Measurements from ENCODE around the gene ACAD11.
"Not testable (repeated sequence)": the region's sequence is repeated elsewhere in the genome, so short reads cannot be mapped to it uniquely, and the experiment has no call there.

The ACAD11 gene

DNA sequence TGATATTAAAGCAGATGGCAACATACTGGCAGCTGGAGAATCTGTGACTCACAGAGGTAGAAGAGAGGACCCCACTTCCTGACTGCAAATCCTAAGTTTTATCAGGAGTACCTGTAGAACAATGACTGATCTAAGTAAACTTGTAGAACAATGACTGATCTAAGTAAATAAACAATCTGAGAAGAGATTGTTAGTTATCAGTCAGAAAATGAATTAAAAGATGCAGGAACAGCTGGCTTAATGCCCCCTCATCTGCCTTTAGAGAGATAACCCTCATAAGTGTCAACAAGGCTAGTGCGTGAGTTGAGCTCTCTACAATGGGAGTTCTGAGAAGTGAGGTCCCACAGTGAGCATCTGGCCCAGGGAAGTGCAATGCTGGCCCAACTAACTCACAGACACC is 14.6 kb downstream of the ACAD11 start:
- no peak for DNase-seq (ENCODE audit: low spot score)

DNA sequence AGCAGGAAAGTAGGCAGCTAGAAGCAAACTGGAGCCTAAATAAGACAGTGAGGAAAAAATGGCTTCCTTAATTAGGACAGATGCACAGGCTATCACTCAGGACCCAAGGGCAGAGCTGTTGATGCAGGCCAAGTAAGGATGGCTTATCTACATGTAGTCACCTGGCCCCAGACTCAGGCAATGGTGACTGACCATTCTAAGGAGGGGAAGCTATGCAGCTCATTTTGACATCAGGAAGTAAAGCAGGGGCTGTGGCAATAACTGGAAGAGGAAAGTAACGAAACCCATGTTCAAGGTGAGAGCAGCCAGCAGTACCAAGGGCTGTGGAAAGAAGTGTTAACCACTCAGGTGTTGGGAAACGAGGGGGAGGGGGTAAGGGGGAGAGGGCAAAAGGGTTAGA is 16.2 kb downstream of the ACAD11 start:
- DNase-seq (ENCODE audit: low spot score), result no peak

DNA sequence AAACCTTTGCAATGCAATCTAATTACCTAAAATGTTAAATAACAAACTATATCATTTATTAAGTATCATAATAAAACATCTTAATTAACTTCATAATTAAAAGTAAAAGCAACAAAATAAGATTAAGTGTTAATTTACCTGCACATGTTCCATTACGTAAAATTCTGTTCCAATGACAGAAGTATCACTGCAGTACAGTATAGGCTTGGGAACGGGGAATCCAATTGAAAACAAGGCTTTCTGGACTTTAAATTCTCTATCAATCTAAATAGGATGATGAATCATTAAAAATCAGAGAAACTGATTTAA is 17.1 kb downstream of the ACAD11 start:
- no peak for DNase-seq (ENCODE audit: low spot score)

DNA sequence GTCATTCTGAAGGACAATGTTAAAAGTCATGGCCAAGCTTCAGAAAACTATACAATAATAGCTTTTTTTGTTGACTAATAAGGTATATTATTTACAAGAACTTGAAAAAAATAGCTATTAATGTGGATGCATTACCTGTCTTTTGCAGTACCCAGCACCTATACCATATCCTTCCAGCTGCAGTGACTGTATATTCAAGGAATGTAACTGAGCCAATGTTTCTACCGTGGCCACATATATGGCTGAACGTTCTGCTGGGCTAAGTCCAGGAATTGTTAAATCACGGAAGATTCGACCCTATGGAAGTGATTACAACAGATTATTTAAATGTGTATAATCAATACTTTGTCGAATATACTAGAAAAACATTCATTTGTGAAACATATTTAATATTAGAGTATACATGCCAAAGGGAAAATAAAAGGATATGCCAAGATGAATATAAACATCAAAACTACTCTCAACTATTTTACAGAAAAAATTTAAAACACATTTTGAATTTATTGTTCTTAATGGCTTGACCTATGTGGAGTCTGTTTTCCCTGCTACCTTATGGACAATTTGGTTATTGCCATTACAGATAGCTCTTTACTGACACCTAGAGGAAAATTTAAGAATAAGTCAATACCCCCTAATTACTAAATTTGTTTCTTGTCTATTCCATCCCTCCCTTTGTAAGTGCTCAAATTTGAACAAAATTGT is 17.6 kb downstream of the ACAD11 start:
- peak; percentile 8 for DNase-seq (ENCODE audit: low spot score)

DNA sequence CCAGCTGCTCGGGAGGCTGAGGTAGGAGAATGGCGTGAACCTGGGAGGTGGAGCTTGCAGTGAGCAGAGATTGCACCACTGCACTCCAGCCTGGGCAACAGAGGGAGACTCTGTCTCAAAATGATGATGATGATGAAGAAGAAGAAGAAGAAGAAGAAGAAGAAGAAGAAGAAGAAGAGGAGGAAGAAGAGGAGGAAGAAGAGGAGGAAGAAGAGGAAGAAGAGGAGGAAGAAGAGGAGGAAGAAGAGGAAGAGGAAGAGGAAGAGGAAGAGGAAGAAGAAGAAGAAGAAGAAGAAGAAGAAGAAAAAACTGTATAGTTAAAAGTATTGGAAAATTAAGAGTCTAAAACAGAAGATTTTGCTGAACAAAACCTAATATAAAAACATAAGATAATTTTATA is 18.2 kb downstream of the ACAD11 start:
- not testable (repeated sequence) for DNase-seq (ENCODE audit: low spot score)

DNA sequence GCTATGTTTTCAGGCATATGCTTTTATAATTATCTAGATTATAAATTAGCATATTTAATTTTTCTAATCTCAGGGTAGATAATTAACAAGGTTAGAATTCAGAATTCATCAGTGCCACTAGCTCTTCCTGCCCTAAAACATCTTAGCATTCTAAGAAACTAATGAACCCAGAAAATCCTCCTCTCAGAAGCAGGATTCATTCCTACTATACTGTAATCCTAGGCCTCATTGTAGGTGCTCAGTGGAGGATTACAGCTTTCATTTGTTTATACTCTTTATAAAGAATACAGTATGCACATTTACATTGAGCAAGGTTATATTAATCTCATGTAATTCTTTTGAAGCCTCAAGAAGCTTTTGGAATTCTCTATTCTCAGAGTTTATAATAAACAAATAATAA is 20.9 kb downstream of the ACAD11 start:
- DNase-seq (ENCODE audit: low spot score), result no peak

DNA sequence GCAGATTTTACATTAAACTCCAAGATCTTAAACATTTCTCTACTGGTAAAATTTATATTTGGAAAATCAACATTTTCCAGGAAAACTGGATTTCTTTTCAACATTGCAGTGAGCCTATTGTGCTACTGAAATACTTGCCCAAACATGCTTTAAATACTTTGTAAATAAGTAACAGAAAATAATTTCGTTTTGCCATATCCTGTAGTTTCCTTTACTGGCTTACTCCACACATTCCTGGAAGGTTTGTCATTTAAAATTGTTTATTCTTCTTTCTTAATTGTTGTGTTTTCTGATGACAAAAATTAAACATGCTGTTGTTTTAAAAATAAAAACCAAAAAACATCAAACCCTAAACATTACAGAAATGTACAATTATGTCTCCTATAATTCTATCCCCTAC is 22.0 kb downstream of the ACAD11 start:
- no peak for DNase-seq (ENCODE audit: low spot score)

DNA sequence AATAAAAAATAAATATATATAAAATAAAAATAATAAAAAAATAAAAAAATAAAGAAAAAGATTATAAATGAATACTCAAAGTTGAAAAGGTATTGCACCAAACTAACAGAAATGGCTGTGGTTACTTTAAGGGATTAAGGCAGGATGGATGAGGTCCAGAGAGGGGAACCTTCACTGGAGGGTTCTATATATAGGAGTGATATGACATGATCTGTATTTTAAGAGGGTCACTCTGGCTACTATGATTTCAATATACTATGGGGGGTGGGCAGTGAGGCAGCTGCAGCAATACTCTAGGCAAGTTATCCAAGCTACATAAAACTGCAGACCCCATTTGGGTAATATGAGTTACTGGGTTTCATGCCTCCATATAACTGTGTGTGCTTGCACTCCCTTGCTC is 24.6 kb downstream of the ACAD11 start:
- DNase-seq (ENCODE audit: low spot score), result no peak

DNA sequence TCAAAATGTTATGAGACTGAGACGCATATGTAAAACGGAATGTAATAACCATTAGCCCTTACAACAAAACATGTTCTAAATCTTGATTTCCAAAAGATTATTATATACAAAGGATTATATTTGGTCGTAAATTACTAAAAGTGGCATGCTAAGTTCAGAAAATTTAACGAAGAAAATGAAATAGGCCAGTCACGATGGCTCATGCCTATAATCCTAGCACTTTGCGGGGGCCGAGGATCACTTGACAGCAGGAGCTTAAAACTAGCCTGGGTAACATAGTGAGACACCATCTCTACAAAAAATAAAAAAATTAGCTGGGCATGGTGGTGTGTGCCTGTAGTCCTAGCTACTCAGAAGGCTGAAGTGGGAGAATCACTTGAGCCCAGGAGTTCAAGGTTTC is 29.0 kb downstream of the ACAD11 start:
- no peak for DNase-seq (ENCODE audit: low spot score)

DNA sequence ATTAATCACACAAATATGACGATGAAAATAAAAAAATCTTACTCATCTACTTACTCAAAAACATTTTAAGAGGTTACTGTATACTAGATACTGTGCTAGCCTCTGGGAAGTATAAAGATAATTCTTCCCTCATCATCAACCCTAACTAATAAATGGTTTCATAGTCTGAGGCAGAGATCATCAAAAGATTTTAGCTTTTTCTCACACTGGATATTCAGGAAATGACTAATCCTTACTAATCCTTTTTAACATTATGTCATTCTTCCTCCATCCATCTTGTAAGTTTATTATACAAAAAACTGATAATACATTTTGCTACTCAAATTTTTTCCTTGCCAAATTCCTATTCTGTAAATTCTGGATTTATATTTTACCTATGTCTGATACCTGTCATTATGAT is 29.7 kb downstream of the ACAD11 start:
- DNase-seq (ENCODE audit: low spot score), result no peak

DNA sequence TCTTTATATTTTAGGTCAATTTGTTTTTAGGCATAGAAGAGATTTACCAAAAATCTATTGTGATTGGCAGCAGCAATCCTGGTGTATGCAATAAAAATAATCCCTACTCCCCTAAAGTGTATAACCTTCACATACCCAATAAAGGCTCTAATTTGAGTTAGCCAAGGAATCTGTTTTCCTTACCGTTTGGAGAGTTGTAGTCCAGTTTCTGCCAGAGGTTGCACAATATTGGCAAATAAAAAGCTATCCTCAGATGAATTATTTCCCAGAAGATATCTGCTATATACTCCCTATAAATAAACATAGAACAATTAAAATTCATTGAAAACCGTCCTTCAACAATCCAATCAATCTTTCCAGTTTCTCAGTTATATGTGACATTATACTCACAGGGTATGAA is 31.5 kb downstream of the ACAD11 start:
- no peak for DNase-seq (ENCODE audit: low spot score)

DNA sequence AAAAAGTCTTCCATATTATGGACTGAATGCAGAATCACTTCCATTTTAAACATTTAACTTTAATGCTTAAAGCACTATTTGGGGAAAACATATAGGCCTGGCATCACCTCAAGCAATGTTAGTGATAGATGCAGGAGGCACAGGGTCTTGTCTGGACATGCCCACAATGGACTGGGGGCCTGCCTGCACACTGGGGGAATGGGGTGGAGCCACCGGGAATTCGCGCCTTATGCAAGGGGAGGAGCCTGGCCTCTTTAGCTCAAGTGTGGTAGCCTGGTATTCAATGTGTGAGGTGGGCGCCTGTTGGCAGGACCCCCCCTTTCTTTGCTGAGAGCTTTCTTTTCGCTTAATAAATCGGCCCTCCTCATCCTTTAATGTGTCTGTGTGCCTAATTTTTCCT is 32.7 kb downstream of the ACAD11 start:
- DNase-seq (ENCODE audit: low spot score), result no peak

DNA sequence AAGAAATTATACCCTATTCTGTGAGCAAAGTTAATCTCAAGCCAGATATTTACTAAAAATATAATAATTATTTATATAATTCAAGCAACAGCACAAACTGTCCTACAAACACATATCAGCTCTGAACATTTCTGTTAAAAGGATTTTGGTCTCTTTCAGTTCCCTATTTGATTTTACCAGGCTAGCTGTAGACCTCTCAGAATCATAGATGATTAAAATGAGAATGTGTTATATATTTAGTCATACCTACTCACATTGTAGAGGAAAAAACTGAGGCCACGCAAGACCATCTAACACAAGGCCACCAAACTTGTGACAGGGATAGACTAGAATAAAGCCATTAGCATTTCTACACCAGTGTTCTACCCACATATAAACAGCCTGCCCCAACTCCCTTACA is 34.0 kb downstream of the ACAD11 start:
- no peak for DNase-seq (ENCODE audit: low spot score)

DNA sequence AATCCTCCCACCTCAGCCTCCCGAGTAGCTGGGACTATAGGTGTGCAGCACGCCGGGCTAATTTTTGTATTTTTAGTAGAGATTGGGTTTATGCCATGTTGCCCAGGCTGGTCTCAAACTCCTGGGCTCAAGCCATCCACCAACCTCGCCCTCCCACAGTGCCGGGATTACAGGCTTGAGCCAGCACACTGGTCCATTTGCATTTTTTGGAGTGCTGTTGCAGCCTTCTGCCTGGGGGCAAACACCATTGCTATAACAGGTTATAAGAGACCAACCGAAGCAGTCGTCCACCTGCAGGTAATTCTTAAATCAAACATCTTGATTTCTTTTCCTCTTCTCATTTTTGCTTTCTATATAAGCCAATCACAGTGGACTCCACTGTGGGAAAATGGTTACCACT is 34.8 kb downstream of the ACAD11 start:
- DNase-seq (ENCODE audit: low spot score), result no peak

DNA sequence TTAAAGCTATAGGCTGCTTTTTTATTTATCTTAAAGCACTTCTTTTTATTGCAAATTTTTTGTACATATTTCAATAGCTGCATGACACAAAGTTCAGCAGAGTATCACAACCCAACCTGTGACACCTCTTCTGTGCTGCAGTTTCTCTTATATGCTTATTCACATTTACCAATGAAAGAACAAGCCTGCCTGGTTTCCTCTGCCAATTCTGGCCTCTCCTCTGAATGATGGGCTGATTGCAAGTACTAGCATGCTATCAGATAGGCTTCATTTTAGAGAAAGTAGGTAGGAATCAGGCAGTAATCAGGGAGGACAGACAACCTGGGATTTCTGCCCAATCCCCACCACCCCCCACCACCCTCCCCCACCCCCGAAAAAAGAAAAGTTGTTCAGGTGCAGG is 36.0 kb downstream of the ACAD11 start:
- DNase-seq (ENCODE audit: low spot score), result no peak

DNA sequence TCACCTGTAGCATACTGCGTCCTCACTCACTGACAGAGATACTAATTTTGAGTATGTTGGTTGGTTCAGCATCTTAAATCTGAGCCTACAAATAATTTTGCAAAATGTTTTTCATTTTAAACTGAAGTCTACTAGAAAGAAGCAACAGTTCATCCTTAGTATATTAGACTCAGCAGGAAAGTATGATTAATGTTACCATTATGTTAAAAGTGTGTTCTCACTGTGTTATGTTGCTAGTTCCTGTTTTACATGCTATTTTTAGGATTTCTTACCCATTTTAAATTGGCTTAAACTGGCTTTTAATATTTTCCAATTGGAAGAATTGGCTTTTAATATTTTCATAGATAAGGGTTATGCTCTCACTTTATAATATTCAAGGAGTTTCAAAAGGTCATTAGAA is 36.8 kb downstream of the ACAD11 start:
- no peak for DNase-seq (ENCODE audit: low spot score)

DNA sequence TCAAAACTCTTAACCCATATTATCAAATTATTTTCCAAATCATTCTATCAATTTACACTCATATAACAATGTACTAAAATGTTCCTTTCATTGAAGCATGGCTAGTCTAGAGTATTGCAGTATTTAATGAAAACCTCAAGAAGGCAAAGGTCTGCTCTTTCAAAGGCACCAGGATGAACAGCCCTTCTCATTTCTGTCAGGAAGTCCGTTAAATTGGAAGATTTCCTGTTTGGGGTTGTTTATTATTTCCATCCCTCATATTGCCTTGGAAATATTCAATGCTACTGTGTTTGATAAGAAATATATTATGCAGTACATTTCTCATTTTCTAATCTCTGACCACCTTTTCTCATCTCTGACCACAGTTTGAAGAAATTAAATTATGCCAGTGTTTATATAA is 37.5 kb downstream of the ACAD11 start:
- no peak for DNase-seq (ENCODE audit: low spot score)

DNA sequence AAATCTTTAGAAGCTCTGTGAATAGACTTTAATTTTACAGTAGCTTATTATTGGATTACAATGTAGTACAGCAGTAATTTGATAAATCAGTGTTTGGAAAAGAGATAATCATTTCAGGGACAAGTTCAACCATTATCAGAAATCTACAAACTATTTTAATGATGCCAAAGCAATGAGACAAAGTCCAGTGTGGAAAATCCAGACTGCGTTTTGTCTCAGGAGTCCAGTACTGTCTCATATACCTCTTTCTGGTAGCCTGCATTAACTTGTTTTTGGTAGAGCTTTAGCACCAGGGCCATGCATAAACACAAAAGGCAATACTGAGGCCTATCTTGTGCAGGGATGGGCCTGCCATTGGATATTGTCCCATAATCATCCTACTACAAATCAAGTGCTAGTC is 42.8 kb downstream of the ACAD11 start:
- DNase-seq (ENCODE audit: low spot score), result no peak

DNA sequence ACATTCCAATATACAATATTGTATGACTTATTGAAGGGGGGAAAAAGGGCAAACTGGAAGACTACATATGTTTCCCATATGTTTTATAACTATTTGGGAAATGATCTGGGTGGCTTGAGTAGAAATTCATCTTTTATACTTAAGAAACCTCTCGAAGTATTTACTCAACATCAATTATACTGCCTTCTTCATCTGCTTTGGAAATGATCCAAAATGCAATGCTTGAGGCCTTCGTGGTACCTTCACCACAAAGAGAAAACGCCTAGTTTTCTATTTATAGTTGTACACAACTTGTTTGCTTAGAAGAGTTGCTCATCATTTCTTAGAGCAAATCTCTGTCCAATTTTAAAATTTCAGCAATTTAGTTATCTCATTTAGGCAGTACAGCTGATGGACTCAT is 43.7 kb downstream of the ACAD11 start:
- no peak for DNase-seq (ENCODE audit: low spot score)

DNA sequence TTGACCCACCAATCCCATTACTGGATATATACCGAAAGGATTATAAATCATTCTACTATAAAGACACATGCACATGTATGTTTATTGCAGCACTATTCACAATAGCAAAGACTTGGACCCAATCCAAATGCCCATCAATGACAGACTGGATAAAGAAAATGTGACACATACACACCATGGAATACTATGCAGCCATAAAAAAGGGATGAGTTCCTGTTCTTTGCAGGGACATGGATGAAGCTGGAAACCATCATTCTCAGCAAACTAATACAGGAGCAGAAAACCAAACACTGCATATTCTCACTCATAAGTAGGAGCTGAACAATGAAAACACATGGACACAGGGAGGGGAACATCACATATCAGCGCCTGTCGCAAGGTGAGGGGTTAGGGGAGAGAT is 44.3 kb downstream of the ACAD11 start:
- not testable (repeated sequence) for DNase-seq (ENCODE audit: low spot score)

DNA sequence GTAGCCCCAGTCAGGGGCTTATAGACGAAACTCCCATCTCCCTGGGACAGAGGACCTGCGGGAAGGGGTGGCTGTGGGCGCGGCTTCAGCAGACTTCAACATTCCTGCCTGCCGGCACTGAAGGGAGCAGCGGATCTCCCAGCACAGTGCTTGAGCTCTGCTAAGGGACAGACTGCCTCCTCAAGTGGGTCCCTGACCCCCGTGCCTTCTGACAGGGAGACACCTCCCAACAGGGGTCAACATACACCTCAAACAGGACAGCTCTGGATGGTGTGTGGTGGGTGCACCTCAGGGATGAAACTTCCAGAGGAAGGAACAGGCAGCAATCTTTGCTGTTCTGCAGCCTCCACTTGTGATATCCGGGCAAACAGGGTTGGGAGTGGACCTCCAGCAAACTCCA is 53.0 kb downstream of the ACAD11 start:
- DNase-seq (ENCODE audit: low spot score), result not testable (repeated sequence)

DNA sequence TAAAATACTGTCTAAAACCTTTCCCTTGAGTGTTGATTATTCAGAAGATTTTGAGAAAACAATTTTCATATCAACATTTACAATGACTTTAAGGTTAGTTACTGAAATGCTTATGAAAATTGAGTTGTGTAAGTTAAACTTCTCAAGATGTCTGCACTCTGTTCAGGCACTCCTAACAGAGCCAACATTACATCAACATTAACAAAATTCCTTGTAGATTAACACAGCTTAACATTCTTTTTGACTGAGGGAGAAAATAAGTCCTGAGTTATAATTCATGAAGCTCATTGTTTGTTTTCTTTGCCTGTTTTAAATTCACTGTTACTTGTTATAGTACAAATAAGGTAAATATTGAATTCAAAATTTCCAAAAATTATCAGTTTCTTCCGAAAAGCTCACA is 53.5 kb downstream of the ACAD11 start:
- no peak for DNase-seq (ENCODE audit: low spot score)

DNA sequence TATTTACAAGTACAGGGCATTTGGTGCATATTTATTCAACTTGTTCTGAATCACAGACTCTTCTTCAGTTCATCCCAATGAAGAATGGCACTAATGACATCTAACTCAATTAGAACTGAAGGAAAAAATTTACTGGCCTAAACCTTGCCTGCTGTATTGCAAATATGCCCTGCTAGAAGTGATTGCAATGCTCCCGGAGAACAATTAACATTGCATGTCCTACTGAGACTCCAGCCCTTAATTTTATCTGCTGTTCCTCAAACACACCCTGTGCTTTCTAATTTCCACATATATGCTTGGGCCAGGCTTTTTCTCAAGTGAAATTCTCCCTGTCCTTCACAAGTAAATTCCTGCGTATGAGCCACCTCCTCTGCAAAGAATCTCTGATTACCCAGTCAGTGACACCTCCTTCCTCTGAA is 54.2 kb downstream of the ACAD11 start:
- DNase-seq (ENCODE audit: low spot score), result no peak

DNA sequence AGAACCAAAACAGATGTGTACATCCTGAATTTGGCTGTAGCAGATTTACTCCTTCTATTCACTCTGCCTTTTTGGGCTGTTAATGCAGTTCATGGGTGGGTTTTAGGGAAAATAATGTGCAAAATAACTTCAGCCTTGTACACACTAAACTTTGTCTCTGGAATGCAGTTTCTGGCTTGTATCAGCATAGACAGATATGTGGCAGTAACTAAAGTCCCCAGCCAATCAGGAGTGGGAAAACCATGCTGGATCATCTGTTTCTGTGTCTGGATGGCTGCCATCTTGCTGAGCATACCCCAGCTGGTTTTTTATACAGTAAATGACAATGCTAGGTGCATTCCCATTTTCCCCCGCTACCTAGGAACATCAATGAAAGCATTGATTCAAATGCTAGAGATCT is 59.0 kb downstream of the ACAD11 start:
- not testable (repeated sequence) for DNase-seq (ENCODE audit: low spot score)

DNA sequence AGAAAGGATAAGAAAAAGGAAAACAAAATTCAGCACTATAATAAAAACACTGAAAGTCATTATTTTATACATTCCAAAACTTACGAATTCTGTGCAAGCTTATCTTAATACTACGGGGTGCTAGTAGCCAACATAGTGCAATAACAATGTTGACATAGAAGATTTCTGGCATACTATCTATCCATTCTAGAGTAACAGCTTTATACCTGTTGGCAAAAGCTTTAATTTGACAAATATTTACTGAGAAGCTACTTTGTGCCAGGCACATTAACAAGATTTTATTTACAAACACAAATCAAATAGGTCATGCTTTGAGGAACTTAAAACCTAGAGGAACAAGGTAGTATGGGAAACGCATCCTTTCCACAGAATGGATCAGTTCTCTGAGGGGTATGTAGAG is 61.4 kb downstream of the ACAD11 start:
- no peak for DNase-seq (ENCODE audit: low spot score)

Measured in CD4-positive, alpha-beta T cell treated with Interleukin-6 at 100 ng/mL for 8 hours (primary cell).